Measurements from ENCODE around the gene SYNDIG1.
"Not testable (repeated sequence)": the region's sequence is repeated elsewhere in the genome, so short reads cannot be mapped to it uniquely, and the experiment has no call there.

The SYNDIG1 gene

GRCh38 chr20:24608926-24609667 is 139.7 kb downstream of the SYNDIG1 start:
- DNase-seq (ENCODE audit: low read depth in 1 of 2, low spot score in 1 of 2), result no peak

DNA sequence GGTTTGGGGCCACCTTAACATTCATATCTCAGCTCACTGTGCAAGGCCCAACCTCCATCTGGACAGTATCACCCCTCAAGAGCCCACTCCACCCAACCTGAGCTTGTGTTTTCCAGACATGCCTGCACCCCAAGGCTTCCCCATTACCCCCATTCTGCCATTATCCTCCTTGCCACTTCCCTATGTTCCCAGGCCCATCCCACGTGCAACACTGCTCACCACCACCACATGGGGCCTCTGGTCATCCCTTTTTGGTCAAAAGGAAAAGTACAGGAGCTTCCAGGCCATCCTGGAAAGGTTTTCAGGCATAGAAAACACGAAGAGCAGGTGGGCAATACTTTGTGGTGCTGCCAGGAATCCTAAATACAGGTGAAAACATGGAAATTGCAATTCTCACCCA is 140.3 kb downstream of the SYNDIG1 start:
- no peak for DNase-seq (ENCODE audit: low read depth in 1 of 2, low spot score in 1 of 2)

- no peak for DNase-seq (ENCODE audit: low read depth in 1 of 2, low spot score in 1 of 2)
Measured at GRCh38 chr20:24610341-24611115, 141.1 kb downstream of the SYNDIG1 start.

GRCh38 chr20:24611360-24612140 is 142.1 kb downstream of the SYNDIG1 start:
- no peak for DNase-seq (ENCODE audit: low read depth in 1 of 2, low spot score in 1 of 2)

- DNase-seq (ENCODE audit: low read depth in 1 of 2, low spot score in 1 of 2), result no peak
Measured at GRCh38 chr20:24612799-24613775, 143.7 kb downstream of the SYNDIG1 start.

DNA sequence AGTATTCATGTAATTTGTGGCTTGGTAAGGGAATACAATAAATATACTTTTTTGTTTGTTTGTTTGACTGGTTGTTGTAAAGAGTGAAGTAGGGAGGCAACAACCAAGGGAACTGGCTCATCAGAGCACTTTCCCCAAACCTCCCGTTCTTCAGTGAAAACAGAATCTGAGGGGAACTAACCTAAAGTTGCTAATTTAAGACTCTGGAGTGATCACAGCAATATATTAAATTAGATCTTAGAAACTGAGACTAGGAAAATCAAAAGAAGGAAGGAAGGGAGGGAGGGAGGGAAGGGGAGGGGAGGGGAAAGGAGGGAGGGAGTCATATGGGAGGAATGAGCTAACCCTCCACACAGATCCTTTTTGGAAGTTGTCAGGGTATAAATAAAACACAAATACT is 144.9 kb downstream of the SYNDIG1 start:
- no peak for DNase-seq (ENCODE audit: low read depth in 1 of 2, low spot score in 1 of 2)

DNA sequence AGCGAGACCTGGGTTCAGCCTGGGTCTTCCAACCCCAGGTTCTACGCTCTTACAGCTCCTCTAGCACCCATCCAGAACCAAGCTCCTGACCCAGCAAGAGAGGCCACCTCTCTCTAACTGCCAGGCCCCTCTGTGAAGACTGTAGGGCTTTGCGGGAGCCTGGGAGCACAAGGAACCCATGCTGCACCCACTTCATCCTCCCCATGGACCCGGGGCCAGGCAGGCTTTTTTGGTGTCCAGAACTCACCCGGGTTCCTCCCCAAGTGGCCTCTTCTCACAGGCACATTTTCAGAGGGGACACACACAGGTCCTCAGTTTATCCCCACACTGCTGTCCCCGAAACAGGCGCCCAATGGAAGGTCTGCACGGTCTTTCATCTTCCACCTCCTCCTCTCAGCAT is 145.9 kb downstream of the SYNDIG1 start:
- DNase-seq (ENCODE audit: low read depth in 1 of 2, low spot score in 1 of 2), result no peak

DNA sequence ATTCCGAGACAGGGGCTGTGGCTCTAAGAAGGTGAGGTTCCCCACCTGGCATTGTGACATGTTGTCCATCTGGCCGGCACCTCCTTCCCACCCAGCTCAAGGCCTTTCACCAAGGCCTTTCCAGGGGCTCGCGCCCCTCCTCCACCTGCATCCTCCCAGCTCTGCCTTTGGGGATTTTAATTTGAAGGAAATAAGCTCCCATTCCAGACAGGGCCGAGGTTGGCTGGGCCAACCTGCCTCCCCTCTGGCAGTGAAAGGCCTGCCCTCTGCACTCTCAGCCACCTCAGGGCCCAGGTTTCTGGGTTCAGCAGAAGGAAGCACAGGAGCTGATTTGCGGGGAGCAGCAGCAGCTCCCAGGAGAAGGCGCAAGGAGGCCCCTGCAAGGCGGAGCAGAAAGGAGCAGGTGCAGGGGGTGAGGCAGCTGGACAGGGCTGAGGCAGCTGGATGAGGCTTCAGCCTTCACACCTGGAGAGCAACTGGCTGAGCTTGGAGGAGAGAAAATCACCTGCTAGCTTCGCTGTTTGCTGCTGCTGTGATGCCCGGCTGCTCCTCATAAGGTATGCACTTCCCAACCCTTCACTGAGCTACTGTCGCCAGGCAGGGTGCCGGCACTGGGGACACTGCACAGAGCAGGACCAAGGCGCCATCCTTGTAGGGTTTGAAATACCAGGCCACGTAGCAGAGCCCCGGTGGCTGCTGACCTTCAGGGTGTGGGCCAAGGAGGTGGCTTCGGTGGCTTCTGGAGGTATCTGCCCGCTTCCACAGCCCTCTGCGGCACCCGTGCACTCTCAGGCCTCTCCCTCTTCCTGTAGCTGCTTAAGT is 147.0 kb downstream of the SYNDIG1 start:
- DNase-seq (ENCODE audit: low read depth in 1 of 2, low spot score in 1 of 2), result no peak

GRCh38 chr20:24617080-24617432 is 147.6 kb downstream of the SYNDIG1 start:
- no peak for DNase-seq (ENCODE audit: low read depth in 1 of 2, low spot score in 1 of 2)

DNA sequence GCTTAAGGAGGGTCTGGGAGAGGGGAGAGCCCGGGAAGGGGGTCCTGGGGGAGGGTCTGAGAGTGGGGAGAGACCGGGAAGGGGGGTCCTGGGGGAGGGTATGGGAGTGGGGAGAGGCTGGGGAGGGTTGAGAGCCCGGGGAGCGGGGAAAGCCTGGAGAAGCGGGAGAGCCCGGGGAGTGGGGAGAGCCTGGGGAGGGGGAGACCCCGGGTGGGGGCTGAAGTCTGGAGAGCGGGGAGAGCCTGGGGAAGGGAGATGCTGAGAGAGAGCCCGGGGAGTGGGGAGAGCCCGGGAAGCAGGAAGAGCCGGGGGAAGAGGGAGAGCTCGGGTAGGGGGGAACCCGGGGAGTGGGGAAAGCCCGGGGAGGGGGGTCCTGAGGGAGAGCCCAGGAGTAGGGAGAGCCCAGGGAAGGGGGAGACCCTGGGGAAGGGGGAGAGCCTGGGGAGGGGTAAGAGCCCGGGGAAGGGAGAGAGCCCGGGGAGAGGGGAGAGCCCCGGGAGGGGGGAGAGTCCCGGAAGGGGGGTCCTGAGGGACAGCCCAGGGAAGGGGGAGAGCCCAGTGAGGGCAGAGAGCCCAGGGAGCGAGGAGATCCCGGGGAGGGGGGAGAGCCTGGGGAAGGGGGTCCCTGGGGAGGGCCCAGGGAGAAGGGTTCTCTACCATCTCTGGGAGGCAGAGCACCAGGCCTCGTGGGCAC is 148.5 kb downstream of the SYNDIG1 start:
- DNase-seq (ENCODE audit: low read depth in 1 of 2, low spot score in 1 of 2), result no peak

GRCh38 chr20:24618739-24619138 is 149.3 kb downstream of the SYNDIG1 start:
- no peak for DNase-seq (ENCODE audit: low read depth in 1 of 2, low spot score in 1 of 2)

- no peak for DNase-seq (ENCODE audit: low read depth in 1 of 2, low spot score in 1 of 2)
Measured at GRCh38 chr20:24619212-24619611, 149.8 kb downstream of the SYNDIG1 start.

DNA sequence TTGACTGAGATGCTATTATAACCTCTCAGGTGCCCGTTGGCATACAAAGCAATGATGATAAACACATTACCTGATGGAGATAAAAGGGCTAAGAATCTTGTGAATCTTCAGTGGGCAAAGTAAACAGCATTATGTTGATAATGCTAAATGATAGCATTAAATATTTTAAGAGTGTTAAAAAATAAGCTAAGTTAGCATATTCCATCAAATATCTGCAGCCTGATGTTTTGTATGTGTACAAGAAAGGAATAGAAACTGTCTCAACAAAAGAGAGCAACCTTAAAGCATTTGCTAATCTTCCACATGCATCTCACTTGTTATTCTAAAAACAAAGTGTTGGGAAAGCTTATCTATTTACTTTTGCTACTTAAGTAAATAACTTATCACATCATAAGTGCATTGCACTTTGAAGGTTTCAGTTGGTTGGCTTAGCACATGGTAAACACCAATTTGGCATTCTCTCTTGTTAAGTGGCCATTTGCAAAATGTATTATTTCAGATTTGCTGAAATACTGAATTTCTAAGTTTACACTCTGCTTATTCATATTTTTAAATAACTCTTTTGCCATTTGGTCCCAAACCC is 151.6 kb downstream of the SYNDIG1 start:
- DNase-seq (ENCODE audit: low read depth in 1 of 2, low spot score in 1 of 2), result no peak

DNA sequence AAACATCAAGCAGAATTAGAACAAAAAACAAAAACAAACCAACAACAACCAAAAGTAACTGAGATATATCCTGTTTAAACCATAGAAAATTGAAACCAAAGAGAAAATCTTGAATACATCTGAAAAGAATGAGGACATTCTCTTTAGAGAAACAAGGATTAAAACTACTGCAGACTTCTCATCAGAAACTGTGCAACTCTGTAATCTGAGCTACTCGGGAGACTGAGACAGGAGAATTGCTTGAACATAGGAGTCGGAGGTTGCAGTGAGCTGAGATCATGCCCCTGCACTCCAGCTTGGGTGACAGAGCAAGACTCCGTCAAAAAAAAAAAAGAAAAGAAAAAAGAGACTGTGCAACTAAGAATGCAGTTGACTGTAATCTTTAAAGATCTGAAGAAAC is 153.4 kb downstream of the SYNDIG1 start:
- DNase-seq (ENCODE audit: low read depth in 1 of 2, low spot score in 1 of 2), result no peak

DNA sequence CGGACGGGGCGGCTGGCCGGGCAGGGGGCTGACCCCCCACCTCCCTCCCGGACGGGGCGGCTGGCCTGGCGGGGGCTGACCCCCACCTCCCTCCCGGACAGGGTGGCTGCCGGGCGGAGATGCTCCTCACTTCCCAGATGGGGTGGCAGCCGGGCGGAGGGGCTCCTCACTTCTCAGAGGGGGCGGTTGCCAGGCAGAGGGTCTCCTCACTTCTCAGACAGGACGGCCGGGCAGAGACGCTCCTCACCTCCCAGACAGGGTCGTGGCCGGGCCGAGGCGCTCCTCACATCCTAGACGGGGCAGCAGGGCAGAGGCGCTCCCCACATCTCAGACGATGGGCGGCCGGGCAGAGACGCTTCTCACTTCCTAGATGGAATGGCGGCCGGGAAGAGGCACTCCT is 156.7 kb downstream of the SYNDIG1 start:
- DNase-seq (ENCODE audit: low read depth in 1 of 2, low spot score in 1 of 2), result not testable (repeated sequence)

DNA sequence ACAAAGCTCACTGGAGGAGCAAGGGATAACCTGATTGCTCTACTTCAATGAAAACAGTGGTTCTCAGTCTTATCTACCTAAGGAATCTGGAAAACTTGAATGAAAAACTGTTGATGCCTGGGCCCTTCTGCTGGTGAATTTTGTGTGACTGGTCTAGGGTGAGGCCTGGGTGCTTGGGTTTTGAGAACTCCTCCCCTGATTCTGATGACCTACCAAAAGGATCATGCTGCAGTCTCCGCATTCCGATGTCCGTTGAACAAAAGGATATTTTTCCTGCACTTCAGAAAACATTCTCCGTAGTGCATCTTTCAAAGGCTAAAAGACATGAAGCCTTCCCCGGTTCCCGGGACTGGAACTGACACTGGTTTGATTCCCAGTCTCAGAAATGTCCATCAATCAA is 157.9 kb downstream of the SYNDIG1 start:
- no peak for DNase-seq (ENCODE audit: low read depth in 1 of 2, low spot score in 1 of 2)

DNA sequence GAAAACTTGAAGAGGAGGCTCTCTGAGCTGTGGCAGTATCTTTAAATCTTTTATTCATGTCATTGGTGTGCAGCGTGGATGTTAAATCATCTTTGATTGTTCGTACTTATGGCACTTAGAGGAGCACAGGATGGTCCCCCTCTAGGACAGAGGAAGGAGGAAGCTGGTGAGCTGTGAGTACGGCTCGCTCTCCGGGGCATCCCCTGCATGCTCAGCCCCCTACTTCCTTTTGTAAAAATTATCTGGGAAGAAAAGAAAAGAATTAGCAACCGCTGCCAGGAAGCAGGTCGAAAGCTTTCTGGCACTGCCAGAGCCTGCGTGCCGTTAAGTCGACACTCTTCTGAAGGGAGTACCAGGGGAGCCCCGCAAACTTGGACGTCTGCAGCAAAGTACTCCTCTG is 158.5 kb downstream of the SYNDIG1 start:
- DNase-seq (ENCODE audit: low read depth in 1 of 2, low spot score in 1 of 2), result no peak

GRCh38 chr20:24628985-24629384 is 159.6 kb downstream of the SYNDIG1 start:
- no peak for DNase-seq (ENCODE audit: low read depth in 1 of 2, low spot score in 1 of 2)

GRCh38 chr20:24629668-24630067 is 160.2 kb downstream of the SYNDIG1 start:
- no peak for DNase-seq (ENCODE audit: low read depth in 1 of 2, low spot score in 1 of 2)
